Fibroblast of skin of scalp (primary cell): ENCODE data around the gene ATAD2B.
A peak's percentile ranks its signal among the peaks of the same experiment; 100 is the strongest.

Source experiments
- DNase-seq: peaks from one replicate; pipeline ENCODE4 v3.0.0-alpha.2; 2013

Gene ATAD2B

GRCh38 chr2:23836971-23837565 is 89.9 kb downstream of the ATAD2B start:
- DNase-seq, result no peak

GRCh38 chr2:23836505-23836904 is 90.4 kb downstream of the ATAD2B start:
- no peak for DNase-seq

DNA sequence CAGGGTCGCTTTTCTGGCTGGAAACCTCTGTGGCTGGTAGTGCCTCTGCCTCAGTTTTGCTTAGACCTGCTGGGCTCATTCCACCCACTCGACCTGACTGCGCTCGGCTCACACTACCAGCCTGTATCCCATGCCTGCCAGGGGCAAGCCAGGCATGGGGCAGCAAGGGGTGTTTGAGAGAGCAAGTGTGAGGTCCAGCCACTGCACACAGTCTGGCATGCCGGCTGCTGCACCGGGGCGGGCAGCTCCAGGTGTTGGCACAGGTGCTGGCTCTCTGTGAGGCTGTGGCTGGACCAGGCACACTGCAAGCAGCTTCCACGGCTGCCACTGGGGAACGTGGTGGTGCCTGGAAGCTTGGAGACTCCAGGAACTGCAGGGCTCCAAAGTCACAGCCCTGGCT is 90.9 kb downstream of the ATAD2B start:
- no peak for DNase-seq

GRCh38 chr2:23835423-23835822 is 91.5 kb downstream of the ATAD2B start:
- DNase-seq, result no peak

DNA sequence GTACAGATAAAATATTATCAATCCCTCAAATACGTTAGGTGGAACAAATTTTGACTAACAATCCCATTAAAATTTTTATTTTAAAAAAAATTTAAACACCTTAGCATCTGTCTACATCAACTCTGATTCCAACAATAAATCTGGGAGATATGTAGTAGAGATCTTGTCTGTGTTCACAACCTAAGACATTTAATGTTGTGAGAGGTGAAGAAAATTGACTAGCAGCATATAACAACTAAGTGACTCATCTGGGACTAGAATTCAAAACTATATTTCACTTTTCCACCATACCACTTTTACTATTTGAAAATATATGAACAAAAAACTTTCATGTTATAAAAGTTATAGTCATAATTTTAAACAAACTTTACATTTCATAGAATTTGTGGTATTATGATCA is 97.9 kb downstream of the ATAD2B start:
- no peak for DNase-seq

DNA sequence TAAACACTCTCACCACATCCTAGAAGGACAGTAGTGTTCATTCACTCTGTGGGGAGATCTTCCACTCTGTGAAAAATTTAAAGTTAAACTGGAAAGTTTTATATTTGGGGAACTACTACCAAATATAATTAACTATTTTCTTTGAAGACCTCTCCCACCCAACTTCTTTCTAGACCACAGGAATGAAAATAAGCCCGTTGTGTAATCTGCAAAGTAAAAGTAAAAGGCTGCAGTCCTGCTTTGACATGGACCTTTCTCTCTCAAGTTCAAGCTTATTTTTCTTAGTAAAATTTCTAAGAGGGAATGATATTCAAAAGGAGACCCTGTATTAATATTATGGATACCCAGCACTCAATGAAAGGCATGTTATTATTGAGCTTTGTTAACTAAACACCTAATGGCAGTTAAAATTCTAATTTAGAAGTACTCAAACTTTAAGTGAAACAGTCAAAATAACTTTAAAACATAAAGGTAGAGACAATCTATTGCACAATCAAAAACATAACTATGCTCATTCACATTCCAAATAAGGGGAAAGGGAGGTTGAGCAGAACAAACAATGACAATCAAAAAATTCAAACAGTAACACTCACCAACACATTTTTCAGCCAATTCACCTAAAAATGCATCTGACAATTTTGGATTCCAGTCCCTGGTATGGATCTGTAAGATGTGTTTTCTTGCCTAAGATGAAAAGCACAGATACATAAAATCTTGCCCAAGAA is 98.5 kb downstream of the ATAD2B start:
- DNase-seq, result peak; percentile 7

DNA sequence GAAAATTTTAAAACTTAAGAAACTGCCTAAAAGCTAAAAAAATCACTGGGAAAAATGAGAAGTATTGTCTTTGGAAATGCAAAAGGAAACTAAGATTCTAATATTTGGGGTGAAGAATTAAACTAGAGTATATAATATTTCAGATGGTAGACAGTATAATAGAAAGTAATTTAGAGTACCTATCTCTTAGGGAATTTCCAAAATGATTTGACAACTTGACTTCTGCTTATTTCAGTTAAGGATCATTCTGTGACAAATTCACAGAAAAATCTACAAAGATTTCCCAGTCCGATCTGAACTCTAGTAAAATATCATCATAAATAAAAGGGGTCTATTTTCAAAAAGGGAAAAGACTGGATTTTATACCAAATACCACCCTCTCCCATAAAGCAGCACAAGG is 99.6 kb downstream of the ATAD2B start:
- DNase-seq, result no peak

- no peak for DNase-seq
Observed at GRCh38 chr2:23826771-23827170, 100.2 kb downstream of the ATAD2B start.

- DNase-seq, result no peak
Observed at GRCh38 chr2:23826040-23826439, 100.9 kb downstream of the ATAD2B start.

DNA sequence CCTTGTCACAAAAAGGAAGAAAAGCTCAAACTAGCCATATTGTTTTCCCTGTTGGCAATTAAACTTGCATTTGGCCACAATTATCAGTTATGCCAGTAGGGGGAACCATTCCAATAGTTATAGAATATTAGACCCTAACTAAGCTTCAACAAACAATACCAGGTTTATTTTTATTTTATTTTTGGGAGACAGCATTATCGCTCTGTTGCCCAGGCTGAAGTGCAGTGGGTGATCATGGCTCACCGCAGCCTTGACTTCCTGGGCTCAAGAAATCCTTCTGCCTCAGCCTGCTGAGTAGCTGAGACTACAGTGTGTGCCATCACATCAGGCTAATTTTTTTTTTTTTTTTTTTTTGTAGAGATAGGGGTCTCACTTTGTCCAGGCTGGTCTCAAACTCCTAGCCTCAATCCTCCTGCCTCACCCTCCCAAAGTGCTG is 102.1 kb downstream of the ATAD2B start:
- peak; percentile 55 for DNase-seq

- no peak for DNase-seq
Observed at GRCh38 chr2:23823863-23824262, 103.1 kb downstream of the ATAD2B start.

- DNase-seq, result no peak
Observed at GRCh38 chr2:23814963-23815362, 112.0 kb downstream of the ATAD2B start.

DNA sequence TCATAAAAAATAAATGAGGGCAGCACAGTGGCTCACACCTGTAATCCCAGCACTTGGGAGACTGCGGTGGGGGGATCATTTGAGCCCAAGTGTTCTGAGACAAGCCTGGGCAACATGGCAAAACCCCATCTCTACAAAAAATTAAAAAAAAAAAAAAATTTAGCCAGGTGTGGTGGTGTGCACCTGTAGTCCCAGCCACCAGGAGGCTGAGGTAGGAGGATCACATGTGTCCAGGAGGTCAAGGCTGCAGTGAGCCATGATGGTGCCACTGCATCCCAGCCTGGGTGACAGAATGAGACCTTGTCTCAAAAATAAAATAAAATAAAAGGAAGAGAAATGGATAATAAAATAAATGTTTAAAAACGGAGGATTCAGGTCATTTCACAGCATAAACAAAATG is 113.5 kb downstream of the ATAD2B start:
- no peak for DNase-seq

DNA sequence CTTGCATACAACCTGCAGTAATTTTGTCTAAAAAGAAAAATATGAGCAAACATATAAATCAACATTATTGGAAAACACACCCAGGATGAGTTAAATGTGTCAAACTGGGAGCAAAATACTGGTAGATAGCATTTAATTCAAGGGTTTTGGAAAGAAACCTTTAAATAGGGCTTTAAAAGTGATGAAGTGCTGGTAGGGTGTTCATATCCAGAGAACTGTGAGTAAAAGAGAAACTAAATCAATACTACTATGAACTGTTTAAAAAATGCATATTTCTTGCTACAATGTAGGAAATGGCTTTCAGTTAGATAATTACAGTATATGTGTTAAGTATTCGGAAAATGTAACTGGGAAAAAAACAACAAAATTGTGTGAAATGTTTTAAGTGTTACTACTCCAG is 117.8 kb downstream of the ATAD2B start:
- no peak for DNase-seq

- no peak for DNase-seq
Observed at GRCh38 chr2:23806665-23807249, 120.2 kb downstream of the ATAD2B start.

- no peak for DNase-seq
Observed at GRCh38 chr2:23806201-23806600, 120.7 kb downstream of the ATAD2B start.

DNA sequence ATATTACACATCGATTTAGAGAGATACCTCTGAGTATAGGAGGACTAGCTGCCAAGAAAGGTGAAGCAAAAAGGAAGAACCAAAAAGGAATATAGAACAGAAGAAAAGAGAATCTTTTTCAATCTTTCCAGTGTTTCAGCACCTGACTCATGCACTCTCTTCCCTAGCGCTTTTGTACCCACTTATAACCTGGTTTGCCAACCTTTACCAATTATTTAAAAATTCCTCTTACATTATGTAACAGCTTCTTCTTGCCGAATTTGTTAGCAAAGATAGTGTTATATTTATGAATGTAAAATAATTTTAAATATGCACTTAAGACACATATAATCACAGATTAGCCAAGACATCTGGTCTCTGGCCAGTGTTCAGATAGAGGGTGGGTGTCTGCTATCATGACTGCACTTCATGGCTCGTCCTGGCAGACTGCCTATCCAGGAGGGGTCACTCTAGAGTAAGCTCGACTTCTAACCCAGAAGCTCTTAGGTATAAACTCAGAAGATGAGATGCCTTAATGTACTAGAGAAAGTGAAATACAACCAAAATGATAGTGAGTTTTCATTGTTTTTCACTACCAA is 122.9 kb downstream of the ATAD2B start:
- DNase-seq, result peak; percentile 40

DNA sequence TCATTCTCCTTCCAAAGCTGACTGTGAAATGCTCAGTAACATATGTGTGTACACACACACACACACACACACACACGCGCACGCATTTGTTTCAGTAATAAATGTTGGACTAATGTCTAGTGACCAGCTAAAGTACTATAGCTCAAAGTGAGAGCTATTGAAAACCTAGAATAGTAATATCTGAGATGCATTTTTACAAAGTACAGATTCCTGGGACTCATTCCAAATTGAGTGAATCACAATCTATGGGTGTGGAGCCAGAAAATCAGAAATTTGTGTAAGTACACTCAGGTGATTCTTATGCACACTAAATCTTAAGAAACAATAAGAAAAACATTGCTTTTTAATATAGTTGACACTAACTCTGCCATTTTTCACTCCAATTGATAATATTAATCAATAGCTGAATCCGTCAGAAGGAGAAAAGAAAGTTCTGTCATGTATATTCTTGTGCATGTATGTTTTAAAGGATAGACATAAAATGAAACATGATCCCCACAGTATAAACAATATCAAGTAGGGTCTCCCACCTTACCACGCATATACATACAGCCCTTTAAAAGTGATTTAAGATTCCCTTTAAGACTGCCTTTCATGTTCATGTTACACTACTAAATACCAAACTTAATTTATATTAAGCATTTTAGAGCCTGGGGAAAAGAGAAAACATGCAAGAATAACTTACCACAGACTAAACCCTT is 123.5 kb downstream of the ATAD2B start:
- peak; percentile 51 for DNase-seq

DNA sequence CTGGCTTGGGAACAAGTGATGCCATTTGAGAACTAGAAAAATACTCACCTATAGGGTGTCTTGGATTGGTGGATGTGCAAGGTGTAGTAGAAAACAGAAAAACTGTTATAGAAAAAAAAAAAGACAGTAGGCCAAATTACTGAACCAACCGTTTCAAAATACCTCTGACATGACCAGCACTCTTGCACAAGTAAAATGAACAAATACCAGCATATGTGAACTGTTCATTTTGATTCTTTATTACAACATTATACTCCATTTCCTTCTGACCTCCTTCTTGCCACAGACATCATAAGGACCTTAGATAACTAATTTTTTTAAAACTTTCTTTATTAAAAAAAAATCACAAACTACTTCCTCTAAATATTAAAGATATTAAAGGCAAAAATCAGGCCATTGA is 125.5 kb downstream of the ATAD2B start:
- DNase-seq, result peak; percentile 31

- no peak for DNase-seq
Observed at GRCh38 chr2:23794234-23794633, 132.7 kb downstream of the ATAD2B start.

GRCh38 chr2:23793476-23793875 is 133.4 kb downstream of the ATAD2B start:
- no peak for DNase-seq

DNA sequence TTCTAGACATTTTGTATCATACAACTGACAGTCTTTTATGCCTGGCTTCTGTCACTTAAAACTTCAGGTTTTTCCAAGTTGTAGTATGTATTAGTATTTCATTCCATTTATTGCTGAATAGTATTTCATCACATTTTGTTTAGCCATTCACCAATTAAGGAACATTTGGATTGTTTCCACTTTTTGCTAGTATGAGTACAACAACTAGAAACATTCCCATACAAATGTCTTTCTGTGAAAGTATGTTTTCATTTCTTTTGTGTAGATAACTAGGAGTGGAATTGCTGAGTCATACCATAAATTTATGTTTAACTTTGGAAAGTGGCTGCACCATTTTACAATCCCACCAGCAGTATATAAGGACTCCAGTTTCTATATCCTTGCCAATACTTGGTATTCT is 135.9 kb downstream of the ATAD2B start:
- peak; percentile 89 for DNase-seq

GRCh38 chr2:23789012-23789411 is 137.9 kb downstream of the ATAD2B start:
- peak; percentile 13 for DNase-seq
